Ishikawa (cell line): Measurements from ENCODE around the gene DNAJC6.

Experiments used
- EGR1 ChIP-seq: IDR thresholded peaks from 2 replicates; pipeline ENCODE4 v1.6.1; 2012
- EP300 ChIP-seq: IDR thresholded peaks from 2 replicates; pipeline ENCODE4 v1.6.1; 2012; ENCODE audit warnings: borderline replicate concordance
- FOXM1 ChIP-seq: IDR thresholded peaks from 2 replicates; pipeline ENCODE4 v1.6.1; 2012; ENCODE audit warnings: low read depth, borderline replicate concordance
- MAX ChIP-seq: IDR thresholded peaks from 2 replicates; pipeline ENCODE4 v1.6.1; 2012
- TAF1 ChIP-seq: IDR thresholded peaks from 2 replicates; pipeline ENCODE4 v1.6.1; 2012; ENCODE audit warnings: low read depth, mild to moderate bottlenecking
- YY1 ChIP-seq: IDR thresholded peaks from 2 replicates; pipeline ENCODE4 v1.6.1; 2012; ENCODE audit warnings: low read depth
- ZBTB7A ChIP-seq: IDR thresholded peaks from 2 replicates; pipeline ENCODE4 v1.6.1; 2012; ENCODE audit warnings: low read depth
- TF ChIP-seq, protein P1 (sequence below): IDR thresholded peaks from 2 replicates; pipeline ENCODE4 v1.6.1; 2012; ENCODE audit warnings: low read depth, mild to moderate bottlenecking
- TF ChIP-seq, protein P2 (sequence below): IDR thresholded peaks from 2 replicates; pipeline ENCODE4 v1.6.1; 2012

- TF ChIP-seq EP300 (no peak), ZBTB7A (no peak), YY1 (no peak), TAF1 (no peak), MAX (no peak), FOXM1 (no peak), EGR1 (no peak)
- TF ChIP-seq, protein P1, sequence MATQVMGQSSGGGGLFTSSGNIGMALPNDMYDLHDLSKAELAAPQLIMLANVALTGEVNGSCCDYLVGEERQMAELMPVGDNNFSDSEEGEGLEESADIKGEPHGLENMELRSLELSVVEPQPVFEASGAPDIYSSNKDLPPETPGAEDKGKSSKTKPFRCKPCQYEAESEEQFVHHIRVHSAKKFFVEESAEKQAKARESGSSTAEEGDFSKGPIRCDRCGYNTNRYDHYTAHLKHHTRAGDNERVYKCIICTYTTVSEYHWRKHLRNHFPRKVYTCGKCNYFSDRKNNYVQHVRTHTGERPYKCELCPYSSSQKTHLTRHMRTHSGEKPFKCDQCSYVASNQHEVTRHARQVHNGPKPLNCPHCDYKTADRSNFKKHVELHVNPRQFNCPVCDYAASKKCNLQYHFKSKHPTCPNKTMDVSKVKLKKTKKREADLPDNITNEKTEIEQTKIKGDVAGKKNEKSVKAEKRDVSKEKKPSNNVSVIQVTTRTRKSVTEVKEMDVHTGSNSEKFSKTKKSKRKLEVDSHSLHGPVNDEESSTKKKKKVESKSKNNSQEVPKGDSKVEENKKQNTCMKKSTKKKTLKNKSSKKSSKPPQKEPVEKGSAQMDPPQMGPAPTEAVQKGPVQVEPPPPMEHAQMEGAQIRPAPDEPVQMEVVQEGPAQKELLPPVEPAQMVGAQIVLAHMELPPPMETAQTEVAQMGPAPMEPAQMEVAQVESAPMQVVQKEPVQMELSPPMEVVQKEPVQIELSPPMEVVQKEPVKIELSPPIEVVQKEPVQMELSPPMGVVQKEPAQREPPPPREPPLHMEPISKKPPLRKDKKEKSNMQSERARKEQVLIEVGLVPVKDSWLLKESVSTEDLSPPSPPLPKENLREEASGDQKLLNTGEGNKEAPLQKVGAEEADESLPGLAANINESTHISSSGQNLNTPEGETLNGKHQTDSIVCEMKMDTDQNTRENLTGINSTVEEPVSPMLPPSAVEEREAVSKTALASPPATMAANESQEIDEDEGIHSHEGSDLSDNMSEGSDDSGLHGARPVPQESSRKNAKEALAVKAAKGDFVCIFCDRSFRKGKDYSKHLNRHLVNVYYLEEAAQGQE, result no peak
- TF ChIP-seq, protein P2, sequence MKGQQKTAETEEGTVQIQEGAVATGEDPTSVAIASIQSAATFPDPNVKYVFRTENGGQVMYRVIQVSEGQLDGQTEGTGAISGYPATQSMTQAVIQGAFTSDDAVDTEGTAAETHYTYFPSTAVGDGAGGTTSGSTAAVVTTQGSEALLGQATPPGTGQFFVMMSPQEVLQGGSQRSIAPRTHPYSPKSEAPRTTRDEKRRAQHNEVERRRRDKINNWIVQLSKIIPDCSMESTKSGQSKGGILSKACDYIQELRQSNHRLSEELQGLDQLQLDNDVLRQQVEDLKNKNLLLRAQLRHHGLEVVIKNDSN, result no peak
Measured at GRCh38 chr1:65401612-65402011, 92.3 kb downstream of the DNAJC6 start.
